Endothelial cell of umbilical vein (primary cell): ENCODE data around the gene POSTN. TPM values are rescaled to one million over a fixed set of nuclear protein-coding genes. Genes with fewer than 3 reads are reported as not detected.

ENCODE experiments used
- BruUV-seq: library from RNA; stranded (reverse); fragments of 400-500 nt; replicated peaks from 2 replicates; lab custom pipeline; 2021; lab: Mats Ljungman, UMichigan
- CTCF ChIA-PET: fragments of 300-600, 350-600 bp; sonication (Branson Sonifier 250); formaldehyde crosslinking; loops from one replicate; lab custom pipeline; 2021; ENCODE audit warnings: antibody characterized with exemption, inconsistent platforms; lab: Charles Lee
- POLR2A ChIA-PET: fragments of 300-600, 350-600 bp; sonication (Branson Sonifier 250); formaldehyde crosslinking; loops from one replicate; lab custom pipeline; 2021; ENCODE audit warnings: antibody characterized with exemption, inconsistent platforms; lab: Charles Lee
- DNase-seq: peaks from one replicate; pipeline ENCODE4 v3.0.0-alpha.2; 2011; ENCODE audit warnings: low read depth, low spot score
- FAIRE-seq: peaks from 2 replicates; lab custom pipeline; 2011; peaks lifted over from hg19 to GRCh38; lab: Jason Lieb, UNC
- H2AFZ ChIP-seq: 2 replicates; pipeline ENCODE4 v1.6.0; 2012; ENCODE audit warnings: low read depth, low read length, control low read depth, inconsistent platforms
- H3K27ac ChIP-seq: 2 replicates; pipeline ENCODE4 v1.5.1; 2011; ENCODE audit warnings: low read depth, mild to moderate bottlenecking, control low read depth, low read length, moderate library complexity; ENCODE audit not compliant: insufficient read depth
- H3K27me3 ChIP-seq, 2 experiments: 2 replicates each; pipeline versions ENCODE4 v1.6.0 to v1.6.1; 2011; ENCODE audit warnings: low read length in 2 of 2, mixed read lengths in 1 of 2; ENCODE audit not compliant: control insufficient read depth in 2 of 2, insufficient read depth in 2 of 2
- H3K36me3 ChIP-seq, 2 experiments: 2 replicates in 1 of 2; 3 replicates in 1 of 2; pipeline ENCODE4 v1.5.1; 2011; ENCODE audit warnings: low read length in 2 of 2, mild to moderate bottlenecking in 1 of 2, moderate library complexity in 1 of 2; ENCODE audit not compliant: control insufficient read depth in 2 of 2, insufficient read depth in 2 of 2; ENCODE audit errors: extremely low read depth in 1 of 2
- H3K4me1 ChIP-seq: 3 replicates; pipeline ENCODE4 v1.5.1; 2011; ENCODE audit warnings: mild to moderate bottlenecking, low read length; ENCODE audit not compliant: control insufficient read depth, insufficient read depth; ENCODE audit errors: extremely low read depth
- H3K4me2 ChIP-seq: 2 replicates; pipeline ENCODE4 v1.6.1; 2011; ENCODE audit warnings: low read length, control low read depth, mixed read lengths; ENCODE audit not compliant: insufficient read depth
- H3K4me3 ChIP-seq, 3 experiments: fragments of 200-600 bp in 1 of 3; sonication (generic), shearing (Covaris generic) in 1 of 3; replicated peaks in 1 of 3; 2 replicates each; pipeline ENCODE4 v1.5.1; 2011 to 2016; ENCODE audit warnings: control low read depth in 3 of 3, low read length in 3 of 3, mild to moderate bottlenecking in 2 of 3, inconsistent platforms in 1 of 3, low read depth in 1 of 3, moderate library complexity in 1 of 3; ENCODE audit not compliant: insufficient read depth in 1 of 3
- H3K79me2 ChIP-seq: 2 replicates; pipeline ENCODE4 v1.6.0; 2012; ENCODE audit warnings: low read length, inconsistent platforms; ENCODE audit not compliant: control insufficient read depth, insufficient read depth
- H3K9ac ChIP-seq: replicated peaks from 2 replicates; pipeline ENCODE3; 2011; ENCODE audit warnings: low read length, control low read depth; ENCODE audit not compliant: insufficient read depth; ENCODE audit errors: extremely low read depth
- H3K9me1 ChIP-seq: replicated peaks from 3 replicates; pipeline ENCODE4 v1.6.0; 2011; ENCODE audit warnings: mild to moderate bottlenecking, low read length; ENCODE audit not compliant: control insufficient read depth, insufficient read depth; ENCODE audit errors: extremely low read depth
- H3K9me3 ChIP-seq: replicated peaks from 2 replicates; pipeline ENCODE4 v1.5.1; 2012; ENCODE audit warnings: low read length, inconsistent platforms; ENCODE audit not compliant: control insufficient read depth, insufficient read depth
- H4K20me1 ChIP-seq: replicated peaks from 2 replicates; pipeline ENCODE3; 2011; ENCODE audit warnings: mild to moderate bottlenecking, low read length; ENCODE audit not compliant: control insufficient read depth, insufficient read depth; ENCODE audit errors: extremely low read depth
- EZH2 ChIP-seq: IDR thresholded peaks from 2 replicates; pipeline ENCODE4 v1.6.1; 2012; ENCODE audit warnings: borderline replicate concordance, low read depth, mild to moderate bottlenecking, moderate library complexity, low read length, inconsistent platforms; ENCODE audit not compliant: severe bottlenecking
- FOS ChIP-seq: IDR thresholded peaks from 2 replicates; pipeline ENCODE4 v1.6.1; 2011; ENCODE audit warnings: mild to moderate bottlenecking, low read length, moderate library complexity, borderline replicate concordance; ENCODE audit not compliant: insufficient read depth
- GATA2 ChIP-seq: IDR thresholded peaks from 2 replicates; pipeline ENCODE4 v1.7.0; 2011; ENCODE audit warnings: low read depth, mild to moderate bottlenecking, moderate library complexity, mixed read lengths, low read length; ENCODE audit not compliant: insufficient read length, insufficient read depth
- JUN ChIP-seq: IDR thresholded peaks from 2 replicates; pipeline ENCODE4 v1.6.1; 2011; ENCODE audit warnings: borderline replicate concordance, low read depth; ENCODE audit not compliant: insufficient read length, insufficient read depth
- MYC ChIP-seq: IDR thresholded peaks from one replicate; pipeline ENCODE4 v1.6.1; 2011; ENCODE audit warnings: mild to moderate bottlenecking, low read depth, low read length
- POLR2A ChIP-seq: IDR thresholded peaks from 2 replicates; pipeline ENCODE4 v1.6.1; 2012; ENCODE audit warnings: low read depth, mild to moderate bottlenecking, control low read depth, low read length
- POLR2AphosphoS5 ChIP-seq: IDR thresholded peaks from 2 replicates; pipeline ENCODE4 v1.6.1; 2012; ENCODE audit warnings: low read depth, mild to moderate bottlenecking, control low read depth, low read length, moderate library complexity; ENCODE audit not compliant: insufficient read depth
- dilution Hi-C: fragments of 300-500 bp; cut with MboI; formaldehyde crosslinking; loops from one replicate; pipeline ENCODE4 v1.15.0; 2019; ENCODE audit warnings: low sequenced_read_pairs; ENCODE audit not compliant: extremely low pct_ligation_motif_present
- intact Hi-C: fragments of 100-400 bp; cut with micrococcal nuclease; formaldehyde crosslinking; loops from one replicate; pipeline ENCODE4 v1.10.0; 2022
- polyA plus RNA-seq, 4 experiments: library from polyadenylated mRNA; depleted of rRNA in 3 of 4; stranded (reverse) in 3 of 4; unstranded in 1 of 4; fragments of >200 nt; gene quantifications; 2 replicates each; pipeline versions ENCODE4 v1.2.1 to v1.2.3, GENCODE V29; 2011 to 2012; ENCODE audit warnings: missing spikeins in 1 of 4
- total RNA-seq: library from RNA; stranded (reverse); gene quantifications from 2 replicates; pipeline ENCODE4 v1.2.3, GENCODE V29; 2021
- TF ChIP-seq, protein P1 (sequence below), 2 donors: IDR thresholded peaks; 1 replicate in 1 of 2; 2 replicates in 1 of 2; pipeline ENCODE4 v1.5.1; 2011; ENCODE audit warnings: low read length in 2 of 2, mild to moderate bottlenecking in 2 of 2, moderate library complexity in 2 of 2, control low read depth in 1 of 2, inconsistent platforms in 1 of 2, low read depth in 1 of 2; ENCODE audit not compliant: insufficient read depth in 1 of 2; ENCODE audit errors: extremely low read depth in 1 of 2
- TF ChIP-seq, protein P2 (sequence below): IDR thresholded peaks from 2 replicates; pipeline ENCODE4 v1.6.1; 2011; ENCODE audit not compliant: insufficient read depth, insufficient read length

POSTN gene
- total and polyA plus RNA-seq, 2 donors (not counting 3 experiments of a cell fraction or from before 2014, with no cell fraction given), result 0.29 to 0.41 TPM

DNA sequence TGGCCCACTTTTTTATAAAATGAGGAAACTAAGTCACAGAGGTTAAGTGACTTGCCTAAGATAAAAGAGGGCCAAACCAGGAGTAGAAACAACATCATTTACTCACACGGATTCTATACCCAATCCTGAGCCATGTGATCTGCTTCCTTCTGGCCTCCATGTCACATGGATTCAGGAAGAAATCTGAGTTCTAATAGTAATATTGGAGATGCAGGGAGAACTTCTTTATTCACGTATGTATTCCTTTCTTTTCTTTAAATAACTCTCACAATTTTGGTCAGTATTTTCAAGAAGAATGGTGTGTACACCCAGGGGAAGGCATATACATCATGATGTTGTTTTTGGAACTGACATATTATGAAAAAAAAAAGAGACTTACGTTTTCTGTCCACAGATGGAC lies 1.8 kb downstream of the POSTN start:
- H3K4me3 ChIP-seq, result no peak overlapping the region
- TF ChIP-seq POLR2AphosphoS5 (no peak), GATA2 (no peak), FOS (no peak), MYC (no peak), JUN (no peak), POLR2A (no peak), EZH2 (no peak)
- TF ChIP-seq, protein P1, sequence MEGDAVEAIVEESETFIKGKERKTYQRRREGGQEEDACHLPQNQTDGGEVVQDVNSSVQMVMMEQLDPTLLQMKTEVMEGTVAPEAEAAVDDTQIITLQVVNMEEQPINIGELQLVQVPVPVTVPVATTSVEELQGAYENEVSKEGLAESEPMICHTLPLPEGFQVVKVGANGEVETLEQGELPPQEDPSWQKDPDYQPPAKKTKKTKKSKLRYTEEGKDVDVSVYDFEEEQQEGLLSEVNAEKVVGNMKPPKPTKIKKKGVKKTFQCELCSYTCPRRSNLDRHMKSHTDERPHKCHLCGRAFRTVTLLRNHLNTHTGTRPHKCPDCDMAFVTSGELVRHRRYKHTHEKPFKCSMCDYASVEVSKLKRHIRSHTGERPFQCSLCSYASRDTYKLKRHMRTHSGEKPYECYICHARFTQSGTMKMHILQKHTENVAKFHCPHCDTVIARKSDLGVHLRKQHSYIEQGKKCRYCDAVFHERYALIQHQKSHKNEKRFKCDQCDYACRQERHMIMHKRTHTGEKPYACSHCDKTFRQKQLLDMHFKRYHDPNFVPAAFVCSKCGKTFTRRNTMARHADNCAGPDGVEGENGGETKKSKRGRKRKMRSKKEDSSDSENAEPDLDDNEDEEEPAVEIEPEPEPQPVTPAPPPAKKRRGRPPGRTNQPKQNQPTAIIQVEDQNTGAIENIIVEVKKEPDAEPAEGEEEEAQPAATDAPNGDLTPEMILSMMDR (IDR thresholded peaks at IDR 0.05; ENCODE audit: extremely low read depth in 1 of 2, insufficient read depth in 1 of 2, low read depth in 1 of 2, low read length in 2 of 2), result no peak
- TF ChIP-seq, protein P2, sequence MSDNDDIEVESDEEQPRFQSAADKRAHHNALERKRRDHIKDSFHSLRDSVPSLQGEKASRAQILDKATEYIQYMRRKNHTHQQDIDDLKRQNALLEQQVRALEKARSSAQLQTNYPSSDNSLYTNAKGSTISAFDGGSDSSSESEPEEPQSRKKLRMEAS, result no peak
- H3K36me3 ChIP-seq, result no peaks in the 10 kb centered on the region
- H3K27me3 ChIP-seq, result no peaks in the 10 kb centered on the region
- H3K4me1 ChIP-seq, result peaks cover 12% of the 10 kb centered on the region
- H4K20me1 ChIP-seq, result no peaks in the 10 kb centered on the region
- POLR2A ChIA-PET, result no interaction called here
- DNase-seq (no peak), FAIRE-seq (no peak)
- H3K9ac ChIP-seq, result no peak overlapping the region
- no peaks in the 10 kb centered on the region for H3K9me3 ChIP-seq
- H3K9me1 ChIP-seq, result no peaks in the 10 kb centered on the region
- intact Hi-C loops, result no loop called here
- H3K27ac ChIP-seq, result no peak overlapping the region
- dilution Hi-C loops, result no loop called here
- no TSS peak for BruUV-seq
- no peak overlapping the region for H2AFZ ChIP-seq
- CTCF ChIA-PET, result no interaction called here
- no peaks in the 10 kb centered on the region for H3K79me2 ChIP-seq
- no peak overlapping the region for H3K4me2 ChIP-seq
